HepG2 (cell line): ENCODE measurements around the gene GRAMD1A. TPM values are rescaled to one million over a fixed set of nuclear protein-coding genes. Genes with fewer than 3 reads are reported as not detected.

ENCODE experiments used
- DMAP1 ChIP-seq: IDR thresholded peaks from 2 replicates; pipeline ENCODE4 v1.6.1; 2016
- FOXJ3 ChIP-seq: sonication (generic); formaldehyde crosslinking; IDR thresholded peaks from 2 replicates; pipeline ENCODE4 v1.4.0; 2020; ENCODE audit warnings: missing genetic modification reagents, mild to moderate bottlenecking, borderline replicate concordance
- GMEB2 ChIP-seq: IDR thresholded peaks from 2 replicates; pipeline ENCODE4 v1.6.1; 2016; ENCODE audit warnings: missing biosample characterization, missing genetic modification reagents, low read depth
- PCBP1 ChIP-seq: fragments of 200-400 bp; formaldehyde crosslinking; IDR thresholded peaks from 2 replicates; pipeline ENCODE4 v1.6.1; 2017; ENCODE audit warnings: mild to moderate bottlenecking, low read depth, low read length, borderline replicate concordance
- PTBP1 ChIP-seq: fragments of 200-400 bp; formaldehyde crosslinking; IDR thresholded peaks from 2 replicates; pipeline ENCODE4 v1.6.1; 2018; ENCODE audit warnings: low read length, low read depth; ENCODE audit not compliant: poor library complexity, severe bottlenecking
- RBAK ChIP-seq: sonication (generic); formaldehyde crosslinking; IDR thresholded peaks from 2 replicates; pipeline ENCODE4 v1.5.1; 2020; ENCODE audit warnings: mild to moderate bottlenecking, missing genetic modification reagents
- TRIM24 ChIP-seq: sonication (generic); formaldehyde crosslinking; IDR thresholded peaks from 2 replicates; pipeline ENCODE4 v1.8.0; 2022; ENCODE audit warnings: mild to moderate bottlenecking, missing genetic modification reagents
- ZNF292 ChIP-seq: sonication (generic); formaldehyde crosslinking; IDR thresholded peaks from 2 replicates; pipeline ENCODE4 v1.8.1; 2022; ENCODE audit warnings: mild to moderate bottlenecking, low read depth, missing genetic modification reagents, borderline replicate concordance
- ZNF33A ChIP-seq: sonication (generic); formaldehyde crosslinking; IDR thresholded peaks from 2 replicates; pipeline ENCODE4 v1.5.1; 2020; ENCODE audit warnings: missing genetic modification reagents, mild to moderate bottlenecking, moderate library complexity, borderline replicate concordance
- ZNF362 ChIP-seq: sonication (generic); formaldehyde crosslinking; IDR thresholded peaks from 2 replicates; pipeline ENCODE4 v1.4.0; 2020; ENCODE audit warnings: missing genetic modification reagents, mild to moderate bottlenecking, borderline replicate concordance
- ZNF446 ChIP-seq: sonication (generic); formaldehyde crosslinking; IDR thresholded peaks from 2 replicates; pipeline ENCODE4 v1.5.0; 2020; ENCODE audit warnings: mild to moderate bottlenecking, missing genetic modification reagents
- ZNF563 ChIP-seq: sonication (generic); formaldehyde crosslinking; IDR thresholded peaks from 2 replicates; pipeline ENCODE4 v1.8.0; 2022; ENCODE audit warnings: mild to moderate bottlenecking, moderate library complexity, missing genetic modification reagents
- ZSCAN25 ChIP-seq: sonication (generic); formaldehyde crosslinking; IDR thresholded peaks from 2 replicates; pipeline ENCODE4 v1.8.0; 2022; ENCODE audit warnings: mild to moderate bottlenecking, missing genetic modification reagents
- polyA plus RNA-seq, 8 experiments: library from polyadenylated mRNA; depleted of rRNA in 3 of 8; stranded (reverse) in 7 of 8; unstranded in 1 of 8; fragments of >200 nt; fragmentation: Illumina TruSeq in 4 of 8; extraction: Trizol in 4 of 8; gene quantifications; 2 replicates each; pipeline versions ENCODE4 v1.2.1 to v1.2.3, GENCODE V29; 2011 to 2016; ENCODE audit warnings: low read depth in 4 of 8, missing spikeins in 1 of 8, mixed read lengths in 1 of 8; ENCODE audit not compliant: insufficient read depth in 1 of 8
- total RNA-seq, 5 experiments: library from RNA; depleted of rRNA; stranded (reverse); fragments of >200 nt; fragmentation: Illumina TruSeq; extraction: Trizol; gene quantifications; 2 replicates each; pipeline ENCODE4 v1.2.3, GENCODE V29; 2016; ENCODE audit warnings: low read depth in 1 of 5
- TF ChIP-seq, protein P1 (sequence below): IDR thresholded peaks from 2 replicates; pipeline ENCODE4 v1.6.1; 2012; ENCODE audit warnings: low read length, improper control_type of control experiment
- TF ChIP-seq, protein P2 (sequence below): sonication (generic); formaldehyde crosslinking; IDR thresholded peaks from 2 replicates; pipeline ENCODE4 v1.5.1; 2020; ENCODE audit warnings: mild to moderate bottlenecking, missing genetic modification reagents, moderate library complexity
- TF ChIP-seq, protein P3 (sequence below): IDR thresholded peaks from 2 replicates; pipeline ENCODE4 v1.6.1; 2016; ENCODE audit warnings: mild to moderate bottlenecking

The GRAMD1A gene
- total and polyA plus RNA-seq, 2 of the 13 experiments (the other 11 are each of a cell fraction or from before 2014, with no cell fraction given), result 14.7 to 181 TPM

GRCh38 chr19:34994643-34995541 is 5.2 kb upstream of the GRAMD1A start (continued):
- TF ChIP-seq ZNF33A (CRISPR knock-in tag), result 0 out of 2 replicates have a peak, but pooled peaks have one; percentile 27
- 0 out of 2 replicates have a peak, but pooled peaks have one; percentile 10 for TF ChIP-seq ZNF446
- peak; percentile 63; the same call in 1 of the 2 replicates for TF ChIP-seq ZNF292 (CRISPR knock-in tag)
- TF ChIP-seq, protein P1, sequence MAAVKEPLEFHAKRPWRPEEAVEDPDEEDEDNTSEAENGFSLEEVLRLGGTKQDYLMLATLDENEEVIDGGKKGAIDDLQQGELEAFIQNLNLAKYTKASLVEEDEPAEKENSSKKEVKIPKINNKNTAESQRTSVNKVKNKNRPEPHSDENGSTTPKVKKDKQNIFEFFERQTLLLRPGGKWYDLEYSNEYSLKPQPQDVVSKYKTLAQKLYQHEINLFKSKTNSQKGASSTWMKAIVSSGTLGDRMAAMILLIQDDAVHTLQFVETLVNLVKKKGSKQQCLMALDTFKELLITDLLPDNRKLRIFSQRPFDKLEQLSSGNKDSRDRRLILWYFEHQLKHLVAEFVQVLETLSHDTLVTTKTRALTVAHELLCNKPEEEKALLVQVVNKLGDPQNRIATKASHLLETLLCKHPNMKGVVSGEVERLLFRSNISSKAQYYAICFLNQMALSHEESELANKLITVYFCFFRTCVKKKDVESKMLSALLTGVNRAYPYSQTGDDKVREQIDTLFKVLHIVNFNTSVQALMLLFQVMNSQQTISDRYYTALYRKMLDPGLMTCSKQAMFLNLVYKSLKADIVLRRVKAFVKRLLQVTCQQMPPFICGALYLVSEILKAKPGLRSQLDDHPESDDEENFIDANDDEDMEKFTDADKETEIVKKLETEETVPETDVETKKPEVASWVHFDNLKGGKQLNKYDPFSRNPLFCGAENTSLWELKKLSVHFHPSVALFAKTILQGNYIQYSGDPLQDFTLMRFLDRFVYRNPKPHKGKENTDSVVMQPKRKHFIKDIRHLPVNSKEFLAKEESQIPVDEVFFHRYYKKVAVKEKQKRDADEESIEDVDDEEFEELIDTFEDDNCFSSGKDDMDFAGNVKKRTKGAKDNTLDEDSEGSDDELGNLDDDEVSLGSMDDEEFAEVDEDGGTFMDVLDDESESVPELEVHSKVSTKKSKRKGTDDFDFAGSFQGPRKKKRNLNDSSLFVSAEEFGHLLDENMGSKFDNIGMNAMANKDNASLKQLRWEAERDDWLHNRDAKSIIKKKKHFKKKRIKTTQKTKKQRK, result no peak
- no peak for TF ChIP-seq RBAK (CRISPR knock-in tag)
- TF ChIP-seq GMEB2 (CRISPR knock-in tag), result 0 out of 2 replicates have a peak, but pooled peaks have one; percentile 25
- no peak for TF ChIP-seq ZSCAN25 (CRISPR knock-in tag)
- no peak; the same call in 1 of the 2 replicates for TF ChIP-seq FOXJ3
- TF ChIP-seq, protein P2, sequence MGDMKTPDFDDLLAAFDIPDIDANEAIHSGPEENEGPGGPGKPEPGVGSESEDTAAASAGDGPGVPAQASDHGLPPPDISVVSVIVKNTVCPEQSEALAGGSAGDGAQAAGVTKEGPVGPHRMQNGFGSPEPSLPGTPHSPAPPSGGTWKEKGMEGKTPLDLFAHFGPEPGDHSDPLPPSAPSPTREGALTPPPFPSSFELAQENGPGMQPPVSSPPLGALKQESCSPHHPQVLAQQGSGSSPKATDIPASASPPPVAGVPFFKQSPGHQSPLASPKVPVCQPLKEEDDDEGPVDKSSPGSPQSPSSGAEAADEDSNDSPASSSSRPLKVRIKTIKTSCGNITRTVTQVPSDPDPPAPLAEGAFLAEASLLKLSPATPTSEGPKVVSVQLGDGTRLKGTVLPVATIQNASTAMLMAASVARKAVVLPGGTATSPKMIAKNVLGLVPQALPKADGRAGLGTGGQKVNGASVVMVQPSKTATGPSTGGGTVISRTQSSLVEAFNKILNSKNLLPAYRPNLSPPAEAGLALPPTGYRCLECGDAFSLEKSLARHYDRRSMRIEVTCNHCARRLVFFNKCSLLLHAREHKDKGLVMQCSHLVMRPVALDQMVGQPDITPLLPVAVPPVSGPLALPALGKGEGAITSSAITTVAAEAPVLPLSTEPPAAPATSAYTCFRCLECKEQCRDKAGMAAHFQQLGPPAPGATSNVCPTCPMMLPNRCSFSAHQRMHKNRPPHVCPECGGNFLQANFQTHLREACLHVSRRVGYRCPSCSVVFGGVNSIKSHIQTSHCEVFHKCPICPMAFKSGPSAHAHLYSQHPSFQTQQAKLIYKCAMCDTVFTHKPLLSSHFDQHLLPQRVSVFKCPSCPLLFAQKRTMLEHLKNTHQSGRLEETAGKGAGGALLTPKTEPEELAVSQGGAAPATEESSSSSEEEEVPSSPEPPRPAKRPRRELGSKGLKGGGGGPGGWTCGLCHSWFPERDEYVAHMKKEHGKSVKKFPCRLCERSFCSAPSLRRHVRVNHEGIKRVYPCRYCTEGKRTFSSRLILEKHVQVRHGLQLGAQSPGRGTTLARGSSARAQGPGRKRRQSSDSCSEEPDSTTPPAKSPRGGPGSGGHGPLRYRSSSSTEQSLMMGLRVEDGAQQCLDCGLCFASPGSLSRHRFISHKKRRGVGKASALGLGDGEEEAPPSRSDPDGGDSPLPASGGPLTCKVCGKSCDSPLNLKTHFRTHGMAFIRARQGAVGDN, result peak; percentile 85
- TF ChIP-seq PCBP1, result no peak
- TF ChIP-seq DMAP1, result no peak
- TF ChIP-seq ZNF362 (CRISPR knock-in tag), result no peak
- TF ChIP-seq TRIM24 (CRISPR knock-in tag), result no peak
- TF ChIP-seq, protein P3, sequence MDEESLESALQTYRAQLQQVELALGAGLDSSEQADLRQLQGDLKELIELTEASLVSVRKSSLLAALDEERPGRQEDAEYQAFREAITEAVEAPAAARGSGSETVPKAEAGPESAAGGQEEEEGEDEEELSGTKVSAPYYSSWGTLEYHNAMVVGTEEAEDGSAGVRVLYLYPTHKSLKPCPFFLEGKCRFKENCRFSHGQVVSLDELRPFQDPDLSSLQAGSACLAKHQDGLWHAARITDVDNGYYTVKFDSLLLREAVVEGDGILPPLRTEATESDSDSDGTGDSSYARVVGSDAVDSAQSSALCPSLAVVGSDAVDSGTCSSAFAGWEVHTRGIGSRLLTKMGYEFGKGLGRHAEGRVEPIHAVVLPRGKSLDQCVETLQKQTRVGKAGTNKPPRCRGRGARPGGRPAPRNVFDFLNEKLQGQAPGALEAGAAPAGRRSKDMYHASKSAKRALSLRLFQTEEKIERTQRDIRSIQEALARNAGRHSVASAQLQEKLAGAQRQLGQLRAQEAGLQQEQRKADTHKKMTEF (CRISPR knock-in tag), result peak; percentile 79
- peak; percentile 57; the same call in 1 of the 2 replicates for TF ChIP-seq ZNF563
- TF ChIP-seq PTBP1, result no peak
